Measurements from ENCODE around the gene CT45A8.
"Not testable (repeated sequence)": the region's sequence is repeated elsewhere in the genome, so short reads cannot be mapped to it uniquely, and the experiment has no call there.

CT45A8 gene, protein sequence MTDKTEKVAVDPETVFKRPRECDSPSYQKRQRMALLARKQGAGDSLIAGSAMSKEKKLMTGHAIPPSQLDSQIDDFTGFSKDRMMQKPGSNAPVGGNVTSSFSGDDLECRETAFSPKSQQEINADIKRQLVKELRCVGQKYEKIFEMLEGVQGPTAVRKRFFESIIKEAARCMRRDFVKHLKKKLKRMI

GRCh38 chrX:135854438-135854837, at the start of gene CT45A8:
TSS of gene CT45A8 (minus strand) at chrX:135854538. CDS start at chrX:135850783, 3,755 bp downstream.
- DNase-seq = not testable (repeated sequence)

DNA sequence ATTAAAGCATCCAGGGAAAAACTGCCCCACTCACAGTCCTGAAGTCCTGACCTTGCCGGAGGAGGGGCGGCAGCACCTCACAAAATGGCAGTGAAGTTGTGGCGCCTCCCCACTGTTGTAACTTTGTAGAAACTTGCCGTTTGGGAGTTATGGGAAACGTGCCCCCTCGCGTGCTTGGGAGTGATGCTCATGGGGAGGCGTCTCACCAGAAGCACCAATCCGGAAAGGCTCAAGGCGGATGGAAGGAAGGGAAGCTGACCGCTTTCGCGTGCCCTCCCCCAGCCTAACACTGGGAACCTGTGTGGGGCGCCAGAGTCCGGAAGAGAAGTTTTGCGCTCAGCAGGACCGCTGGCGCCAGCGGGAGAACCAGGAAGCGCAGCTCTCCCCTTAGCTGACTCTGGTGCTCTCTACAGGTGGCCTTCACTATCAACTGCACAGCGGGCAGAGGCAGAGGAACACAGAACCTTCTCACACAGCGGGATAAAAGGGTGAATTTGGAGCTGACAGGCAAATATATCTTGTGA, 39.0 kb upstream of the CT45A8 start, which contains the start of the genes CT45A10 and SAGE1:
CT45A10 (minus strand) TSS at position 151 of the 524 bp plus-strand sequence. CDS start 8,100 bp downstream, outside the sequence.
SAGE1 (plus strand) TSS at position 423 of the 524 bp plus-strand sequence. CDS start 2,527 bp downstream, outside the sequence.
- no peak for DNase-seq

- DNase-seq = no peak
These were observed 38.4 kb upstream of the CT45A8 start for GRCh38 chrX:135892781-135893180.

DNA sequence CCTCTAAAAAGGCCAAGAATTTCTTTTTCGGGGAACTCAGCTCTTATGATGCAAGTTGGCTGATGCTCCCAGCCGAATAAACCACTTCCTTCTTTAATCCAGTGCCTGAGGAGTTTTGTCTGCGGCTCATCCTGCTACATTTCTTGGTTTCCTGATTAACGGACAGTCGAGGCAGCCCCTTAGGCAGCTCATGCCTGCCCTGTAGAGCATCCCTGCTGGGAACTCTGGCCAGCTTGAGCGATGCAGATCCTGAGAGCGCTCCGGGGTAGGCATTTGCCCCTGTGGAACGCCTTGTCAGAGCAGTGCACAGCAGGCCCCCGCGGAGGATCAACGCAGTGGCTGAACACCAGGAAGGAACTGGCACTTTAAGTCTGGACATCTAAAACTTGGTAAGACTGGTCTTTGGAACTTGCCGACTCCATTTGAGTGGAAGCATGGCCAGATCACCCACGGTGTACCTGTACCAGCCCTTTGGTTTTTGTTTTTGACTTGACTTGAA, 35.8 kb upstream of the CT45A8 start:
- no peak for DNase-seq

GRCh38 chrX:135888976-135889375, 34.6 kb upstream of the CT45A8 start:
- DNase-seq = not testable (repeated sequence)

DNA sequence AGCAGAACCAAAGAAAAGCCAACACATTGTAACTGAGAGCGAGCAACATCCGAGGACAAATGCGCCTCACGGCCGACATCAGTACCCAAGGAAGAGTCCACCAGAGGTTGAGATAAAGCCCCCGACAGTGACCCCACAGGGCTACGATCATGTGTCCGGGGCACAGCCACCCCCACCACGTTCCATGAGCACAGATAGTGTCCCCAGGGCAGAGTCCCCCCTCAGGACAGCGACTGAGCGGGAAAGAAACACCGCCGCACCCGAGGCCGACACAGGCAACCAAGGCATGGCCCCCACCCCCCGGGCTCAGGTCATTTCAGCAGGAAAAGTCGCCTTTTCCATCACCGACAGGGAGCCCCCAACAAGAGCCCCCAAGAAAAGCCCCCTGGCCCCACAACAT, 33.9 kb upstream of the CT45A8 start:
- not testable (repeated sequence) for DNase-seq

DNA sequence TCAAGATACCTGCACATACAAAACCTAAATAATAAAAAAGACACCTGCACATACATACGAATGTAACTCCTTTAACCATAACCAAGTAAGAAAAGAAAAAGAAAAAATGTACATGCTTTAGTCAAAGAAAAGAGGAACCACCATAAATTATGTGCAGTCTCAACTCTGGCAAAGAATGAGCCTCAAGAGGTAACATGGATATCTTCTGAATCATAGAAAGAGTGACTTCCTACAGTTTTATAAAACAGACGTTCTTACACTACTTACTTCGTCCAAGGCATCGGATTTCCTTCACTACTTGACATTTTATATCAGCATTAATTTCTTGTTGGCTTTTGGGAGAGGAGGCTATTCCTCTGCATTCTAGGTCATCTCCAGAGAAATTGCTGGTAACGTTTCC, 28.4 kb upstream of the CT45A8 start:
- not testable (repeated sequence) for DNase-seq

GRCh38 chrX:135871712-135872111, 17.4 kb upstream of the CT45A8 start, which contains the start of gene CT45A9:
TSS of gene CT45A9 (minus strand) at chrX:135871812. CDS start at chrX:135868061, 3,751 bp downstream.
- DNase-seq = not testable (repeated sequence)

GRCh38 chrX:135837180-135837579, 17.2 kb downstream of the CT45A8 start, which contains the start of gene CT45A7:
TSS of gene CT45A7 (minus strand) at chrX:135837280. CDS start at chrX:135833533, 3,747 bp downstream.
- DNase-seq = not testable (repeated sequence)

DNA sequence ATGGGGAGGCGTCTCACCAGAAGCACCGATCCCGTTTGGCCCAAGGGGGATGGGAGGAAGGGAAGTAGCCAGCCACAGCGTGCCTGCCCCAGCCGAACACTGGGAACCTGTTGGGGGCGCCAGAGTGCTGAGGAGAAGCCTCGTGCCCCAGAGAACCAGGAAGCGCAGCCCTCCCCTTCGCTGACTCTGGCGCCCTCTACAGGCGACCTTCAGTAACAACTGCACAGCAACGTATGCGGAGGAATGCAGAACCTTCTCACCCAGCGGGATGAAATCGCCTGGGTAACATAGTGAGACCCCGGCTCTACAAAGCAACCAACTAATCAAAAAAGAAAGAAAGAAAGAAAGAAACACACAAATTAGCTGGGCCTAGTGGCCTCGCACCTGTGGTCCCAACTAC, 34.4 kb downstream of the CT45A8 start, which contains the start of gene CT45A2:
CT45A2 (minus strand) TSS at position 101 of the 400 bp plus-strand sequence. CDS start 3,747 bp downstream, outside the sequence.
- not testable (repeated sequence) for DNase-seq

DNA sequence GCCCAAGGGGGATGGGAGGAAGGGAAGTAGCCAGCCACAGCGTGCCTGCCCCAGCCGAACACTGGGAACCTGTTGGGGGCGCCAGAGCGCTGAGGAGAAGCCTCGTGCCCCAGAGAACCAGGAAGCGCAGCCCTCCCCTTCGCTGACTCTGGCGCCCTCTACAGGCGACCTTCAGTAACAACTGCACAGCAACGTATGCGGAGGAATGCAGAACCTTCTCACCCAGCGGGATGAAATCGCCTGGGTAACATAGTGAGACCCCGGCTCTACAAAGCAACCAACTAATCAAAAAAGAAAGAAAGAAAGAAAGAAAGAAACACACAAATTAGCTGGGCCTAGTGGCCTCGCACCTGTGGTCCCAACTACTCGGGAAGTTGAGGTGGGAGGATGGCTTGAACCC, 51.7 kb downstream of the CT45A8 start, which contains the start of gene CT45A6:
CT45A6 (minus strand) TSS at position 101 of the 400 bp plus-strand sequence. CDS start 3,794 bp downstream, outside the sequence.
- not testable (repeated sequence) for DNase-seq
